Activated CD4-positive, alpha-beta T cell treated with anti-CD3 and anti-CD28 coated beads, Interleukin-2, Interleukin-6, amounts not matched to agents 100 ng/mL and 50 ng/mL, durations not matched to agents 16 hours and 8 hours (primary cell): Measurements from ENCODE around the gene HORMAD2.
"Not testable (repeated sequence)": the region's sequence is repeated elsewhere in the genome, so short reads cannot be mapped to it uniquely, and the experiment has no call there.

ENCODE experiments used
- DNase-seq: peaks from one replicate; pipeline ENCODE4 v3.0.0-alpha.2; 2020

HORMAD2 gene

DNA sequence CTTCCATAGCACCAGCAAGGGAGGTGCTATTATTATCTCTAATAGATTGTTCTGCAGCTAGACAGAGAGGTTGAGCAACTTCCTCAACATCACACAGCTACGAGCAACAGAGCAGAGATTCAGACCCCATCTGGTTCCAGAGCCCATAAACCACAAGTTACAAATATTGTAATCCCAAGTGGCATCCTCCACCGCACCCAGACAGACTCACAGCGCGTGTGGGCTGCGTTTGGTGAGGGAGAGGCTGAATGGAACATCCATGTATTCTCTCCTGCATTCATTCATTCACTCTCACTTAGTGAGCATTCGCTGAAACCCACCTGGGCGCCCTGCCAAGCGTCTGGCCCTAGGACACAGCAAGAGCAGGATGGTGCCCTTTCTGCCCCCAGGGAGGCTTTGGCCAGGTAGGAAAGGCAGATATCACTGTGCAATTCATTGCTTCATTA, 132.8 kb downstream of the HORMAD2 start:
- no peak for DNase-seq

GRCh38 chr22:30214703-30215407, 134.6 kb downstream of the HORMAD2 start:
- DNase-seq, result no peak

GRCh38 chr22:30216272-30216671, 136.0 kb downstream of the HORMAD2 start:
- not testable (repeated sequence) for DNase-seq

GRCh38 chr22:30216710-30217109, 136.4 kb downstream of the HORMAD2 start:
- no peak for DNase-seq

DNA sequence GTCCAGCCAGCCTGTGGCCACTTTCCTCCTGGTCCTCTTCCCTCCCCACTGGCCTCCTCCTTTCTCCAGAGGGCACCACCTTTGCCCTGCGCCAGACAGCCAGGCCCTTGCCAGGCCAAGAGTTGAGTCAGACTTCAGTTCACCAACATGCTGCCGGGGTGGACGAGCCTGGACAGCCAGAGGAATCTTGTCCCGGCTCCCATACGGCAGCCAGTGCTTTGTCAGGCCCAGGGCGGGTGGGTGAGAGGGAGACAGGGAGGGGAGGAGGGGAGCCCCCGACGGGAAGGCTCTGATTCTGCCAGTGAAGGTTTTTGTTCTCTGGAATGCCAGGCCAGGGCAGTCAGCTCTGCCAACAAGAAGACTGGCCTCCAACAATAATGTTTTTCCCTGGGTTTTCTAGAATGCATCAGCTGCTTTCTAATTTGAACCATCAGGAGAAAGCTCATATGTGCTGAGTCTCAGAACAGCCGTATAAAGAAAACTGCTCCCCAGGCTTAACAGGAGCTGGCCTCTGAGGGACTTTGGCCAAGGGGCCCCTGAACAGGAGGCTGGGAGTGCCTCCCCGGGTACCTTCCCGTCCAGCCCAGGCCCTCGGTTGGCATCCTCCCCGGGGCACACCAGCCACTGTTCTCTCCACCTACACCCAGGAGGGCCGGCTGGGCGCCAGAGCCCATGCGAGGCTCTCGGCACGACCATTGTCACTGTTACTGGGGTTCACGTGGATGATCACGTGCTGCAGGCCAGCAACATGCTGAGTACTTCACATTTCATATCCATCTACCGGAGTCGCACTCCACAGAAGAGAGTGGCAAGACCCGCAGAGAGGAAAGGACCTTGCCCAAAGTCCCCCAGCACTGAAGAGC, 137.7 kb downstream of the HORMAD2 start:
- no peak for DNase-seq

GRCh38 chr22:30219049-30219654, 138.9 kb downstream of the HORMAD2 start:
- DNase-seq, result no peak

DNA sequence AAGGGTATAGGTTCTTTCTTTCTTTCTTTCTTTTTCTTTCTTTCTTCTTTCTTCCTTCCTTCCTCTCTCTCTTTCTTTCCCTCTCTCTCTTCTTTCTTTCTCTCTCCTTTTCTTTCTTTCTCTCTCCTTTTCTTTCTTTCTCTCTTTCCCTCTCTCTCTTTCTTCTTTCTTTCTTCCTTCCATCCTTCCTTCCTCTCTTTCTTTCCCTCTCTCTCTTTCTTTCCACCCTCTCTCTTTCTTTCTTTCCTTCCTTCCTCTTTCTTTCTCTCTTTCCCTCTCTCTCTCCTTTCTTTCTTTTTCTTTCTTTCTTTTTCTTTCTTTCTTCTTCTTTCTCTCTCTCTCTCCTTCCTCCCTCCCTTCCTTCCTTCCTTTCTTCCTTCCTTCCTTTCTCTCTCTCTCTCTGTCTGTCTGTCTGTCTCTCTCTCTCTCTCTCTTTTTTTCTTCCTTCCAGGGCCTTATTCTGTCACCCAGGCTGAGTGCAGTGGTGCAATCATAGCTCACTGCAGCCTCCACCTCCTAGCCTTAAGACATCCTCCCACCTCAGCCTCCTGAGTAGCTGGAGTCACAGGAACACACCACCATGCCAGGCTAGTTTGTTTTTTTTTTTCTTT, 139.5 kb downstream of the HORMAD2 start:
- no peak for DNase-seq

GRCh38 chr22:30220338-30221012, 140.2 kb downstream of the HORMAD2 start:
- DNase-seq, result no peak

- DNase-seq, result peak; percentile 80
These were observed 141.1 kb downstream of the HORMAD2 start for GRCh38 chr22:30221121-30221992.

- no peak for DNase-seq
These were observed 142.1 kb downstream of the HORMAD2 start for GRCh38 chr22:30222321-30222720.

- no peak for DNase-seq
These were observed 143.0 kb downstream of the HORMAD2 start for GRCh38 chr22:30223303-30223702.

DNA sequence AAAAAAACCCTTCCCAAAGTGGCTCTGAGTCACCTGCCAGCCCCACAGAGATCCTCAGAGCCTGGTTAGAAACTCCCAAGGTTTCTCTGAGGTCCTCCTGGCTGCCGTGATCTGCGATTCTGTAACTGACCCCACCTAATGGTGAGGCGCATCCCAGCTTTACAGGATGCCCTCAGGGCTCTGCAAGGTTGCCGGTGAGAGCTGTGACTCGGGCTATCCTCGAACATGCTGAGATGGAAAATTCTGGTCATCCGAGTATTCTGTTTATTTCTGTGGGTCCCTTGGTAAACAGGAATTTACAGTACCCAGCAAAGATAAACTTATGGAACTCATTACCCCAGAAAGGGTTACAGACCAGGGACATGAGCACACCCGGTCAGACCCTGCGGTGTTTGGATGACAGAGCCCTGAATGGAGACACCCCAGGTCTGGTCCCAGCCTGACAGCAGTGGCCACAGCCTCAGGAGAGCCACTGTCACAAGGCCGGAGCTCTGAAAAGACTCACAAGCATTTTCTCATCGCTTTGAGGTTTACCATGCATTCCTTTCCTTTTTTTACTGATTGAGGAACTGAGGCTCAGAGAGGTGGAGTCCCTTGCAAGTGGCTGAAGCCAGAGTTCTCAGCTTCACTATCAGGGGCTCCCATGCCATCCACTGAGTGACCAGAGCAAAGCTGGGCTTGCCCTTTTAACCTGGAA, 144.0 kb downstream of the HORMAD2 start:
- no peak for DNase-seq

GRCh38 chr22:30225220-30225927, 145.1 kb downstream of the HORMAD2 start:
- DNase-seq, result no peak

GRCh38 chr22:30226192-30226832, 146.0 kb downstream of the HORMAD2 start:
- no peak for DNase-seq
